Natural killer cell (primary cell): ENCODE data around the gene MOB1A. TPM values are rescaled to one million over a fixed set of nuclear protein-coding genes. Genes with fewer than 3 reads are reported as not detected.
"Not testable (repeated sequence)": the region's sequence is repeated elsewhere in the genome, so short reads cannot be mapped to it uniquely, and the experiment has no call there.

ENCODE experiments used
- ATAC-seq, 3 donors: fragments of 150-1000 bp in 2 of 3; fragments of 200-7000 bp in 1 of 3; cut with Tn5 transposase; 1 replicate in 1 of 3; 2 replicates in 2 of 3; pipeline ENCODE4 v1.10.0; 2021; ENCODE audit warnings: mild to moderate bottlenecking in 2 of 3, moderate library complexity in 2 of 3
- DNase-seq, 2 donors: peaks; one replicate each; pipeline versions ENCODE4 v3.0.0 to v3.0.0-alpha.2; 2013 to 2021; ENCODE audit warnings: mixed read lengths in 1 of 2
- H3K27ac ChIP-seq: one replicate; pipeline ENCODE4 v1.5.1; 2013; ENCODE audit warnings: mild to moderate bottlenecking, low read length
- H3K27me3 ChIP-seq: one replicate; pipeline ENCODE4 v1.6.1; 2013; ENCODE audit warnings: low read length; ENCODE audit not compliant: control insufficient read depth, insufficient read depth
- H3K36me3 ChIP-seq: one replicate; pipeline ENCODE4 v1.6.1; 2013; ENCODE audit warnings: low read length; ENCODE audit not compliant: control insufficient read depth, insufficient read depth
- H3K4me1 ChIP-seq: one replicate; pipeline ENCODE4 v1.6.1; 2013; ENCODE audit warnings: low read length; ENCODE audit not compliant: control insufficient read depth, insufficient read depth
- H3K4me3 ChIP-seq: one replicate; pipeline ENCODE4 v1.5.1; 2013; ENCODE audit warnings: low read length
- H3K9me3 ChIP-seq: one replicate; pipeline ENCODE4 v1.6.1; 2013; ENCODE audit warnings: low read length; ENCODE audit not compliant: control insufficient read depth, insufficient read depth
- H3K27ac Mint-ChIP-seq, 2 donors: one replicate each; pipeline ENCODE4 v1.8.0; 2022; ENCODE audit warnings: mild to moderate bottlenecking in 2 of 2, mixed read lengths in 2 of 2, moderate library complexity in 1 of 2
- H3K27me3 Mint-ChIP-seq, 2 donors: one replicate each; pipeline ENCODE4 v1.8.0; 2022; ENCODE audit warnings: low read depth in 2 of 2, mixed read lengths in 2 of 2
- H3K36me3 Mint-ChIP-seq: one replicate; pipeline ENCODE4 v1.8.0; 2022; ENCODE audit warnings: mixed read lengths
- H3K4me1 Mint-ChIP-seq, 2 donors: one replicate each; pipeline ENCODE4 v1.8.0; 2022; ENCODE audit warnings: mixed read lengths in 2 of 2
- H3K4me3 Mint-ChIP-seq: one replicate; pipeline ENCODE4 v1.8.0; 2022; ENCODE audit warnings: mild to moderate bottlenecking, moderate library complexity, mixed read lengths
- H3K9me3 Mint-ChIP-seq, 2 donors: one replicate each; pipeline ENCODE4 v1.8.0; 2022; ENCODE audit warnings: mixed read lengths in 2 of 2
- CTCF ChIP-seq: fragments of 200-600 bp; IDR thresholded peaks from one replicate; pipeline ENCODE4 v1.8.0; 2022; ENCODE audit warnings: antibody characterized with exemption
- WGBS: methylation state at CpG from one replicate; pipeline ENCODE4 v1.1.7; 2013; ENCODE audit warnings: missing lambda C conversion rate; ENCODE audit not compliant: insufficient coverage; 5-methylcytosine and 5-hydroxymethylcytosine counted together
- intact Hi-C: fragments of 100-400 bp; cut with micrococcal nuclease; formaldehyde crosslinking; loops from one replicate; pipeline ENCODE4 v1.14.2; 2022
- total RNA-seq, 4 donors: library from RNA; stranded (reverse); fragments of 120-200 nt in 1 of 4; gene quantifications; one replicate each; pipeline versions ENCODE4 v1.2.3 to v1.2.4, GENCODE V29; 2013 to 2022

MOB1A gene
- total RNA-seq, 3 donors from 2014 or later (not counting 1 experiment from before 2014, with no cell fraction given) = 211 to 239 (median 222) TPM

GRCh38 chr2:74216642-74217041 lies 38.0 kb upstream of the MOB1A start:
- Histone ChIP-seq H3K9me3 (no peaks in the 10 kb centered on the region), H3K4me1 (no peaks in the 10 kb centered on the region), H3K27ac (no peak overlapping the region), H3K27me3 (no peaks in the 10 kb centered on the region), H3K4me3 (no peak overlapping the region), H3K36me3 (peaks cover 38% of the 10 kb centered on the region)
- no peak overlapping the region for H3K4me3 Mint-ChIP-seq
- no peaks in the 10 kb centered on the region for H3K27me3 Mint-ChIP-seq
- 96% methylated on average over 1 of the region's 2 CpGs for WGBS
- intact Hi-C loops = no loop called here
- DNase-seq (no peak), ATAC-seq (no peak)
- H3K36me3 Mint-ChIP-seq = no peaks in the 10 kb centered on the region
- H3K4me1 Mint-ChIP-seq = no peaks in the 10 kb centered on the region
- no peak for TF ChIP-seq CTCF
- no peaks in the 10 kb centered on the region for H3K9me3 Mint-ChIP-seq
- no peak overlapping the region for H3K27ac Mint-ChIP-seq

- H3K27me3 ChIP-seq, H3K27ac Mint-ChIP-seq, H3K4me3 ChIP-seq, H3K4me1 ChIP-seq, H3K9me3 ChIP-seq, ATAC-seq, H3K9me3 Mint-ChIP-seq, H3K4me3 Mint-ChIP-seq, intact Hi-C loops, DNase-seq, H3K27me3 Mint-ChIP-seq, H3K36me3 Mint-ChIP-seq, H3K27ac ChIP-seq, H3K4me1 Mint-ChIP-seq: not testable (repeated sequence)
- WGBS = 98% methylated on average over 6 of the region's 6 CpGs
- H3K36me3 ChIP-seq = peaks cover 42% of the 10 kb centered on the region
Observed at GRCh38 chr2:74215771-74216170, 37.1 kb upstream of the MOB1A start.

GRCh38 chr2:74212702-74213410 lies 34.2 kb upstream of the MOB1A start:
- Histone ChIP-seq H3K4me3 (no peak overlapping the region), H3K36me3 (peaks cover 55% of the 10 kb centered on the region), H3K27me3 (no peaks in the 10 kb centered on the region), H3K27ac (no peak overlapping the region), H3K9me3 (no peaks in the 10 kb centered on the region), H3K4me1 (peaks cover 4% of the 10 kb centered on the region)
- ATAC-seq (no peak), DNase-seq (no peak)
- intact Hi-C loops = no loop called here
- 98% methylated on average over 3 of the region's 3 CpGs for WGBS
- peaks cover 8 to 13% of the 10 kb centered on the region in 2 donors for H3K4me1 Mint-ChIP-seq
- TF ChIP-seq CTCF = no peak
- H3K9me3 Mint-ChIP-seq = no peaks in the 10 kb centered on the region
- no peaks in the 10 kb centered on the region for H3K36me3 Mint-ChIP-seq
- no peak overlapping the region for H3K4me3 Mint-ChIP-seq
- H3K27ac Mint-ChIP-seq = no peak overlapping the region
- no peaks in the 10 kb centered on the region for H3K27me3 Mint-ChIP-seq

GRCh38 chr2:74206180-74206688 lies 27.6 kb upstream of the MOB1A start:
- DNase-seq (peak; percentile 47 to 74), ATAC-seq (peak; percentile 87 to 89 (median 89))
- TF ChIP-seq CTCF = no peak
- Histone ChIP-seq H3K27ac (peak overlapping the region; percentile 87), H3K27me3 (no peaks in the 10 kb centered on the region), H3K9me3 (no peaks in the 10 kb centered on the region), H3K4me3 (no peak overlapping the region), H3K4me1 (peaks cover 38% of the 10 kb centered on the region), H3K36me3 (peaks cover 20% of the 10 kb centered on the region)
- Mint-ChIP-seq H3K4me1 (peaks cover 40 to 46% of the 10 kb centered on the region in 2 donors), H3K36me3 (no peaks in the 10 kb centered on the region), H3K9me3 (no peaks in the 10 kb centered on the region), H3K27me3 (no peaks in the 10 kb centered on the region), H3K4me3 (peak overlapping the region; percentile 57), H3K27ac (peak overlapping the region; percentile 97)
- WGBS = 2% methylated on average over 5 of the region's 6 CpGs
- intact Hi-C loops = loop anchor here (1.0 kb wide), 1 partner anchor 8 kb away; the partner anchor contains the start of gene MTHFD2
